T1000 (cell line): Measurements from ENCODE around the gene OR10G7.
"Not testable (repeated sequence)": the region's sequence is repeated elsewhere in the genome, so short reads cannot be mapped to it uniquely, and the experiment has no call there.

Source experiments
- DNase-seq: peaks from one replicate; lab custom pipeline; 2025; ENCODE audit warnings: mixed read lengths; lab: John Stamatoyannopoulos, UW

The OR10G7 gene

DNA sequence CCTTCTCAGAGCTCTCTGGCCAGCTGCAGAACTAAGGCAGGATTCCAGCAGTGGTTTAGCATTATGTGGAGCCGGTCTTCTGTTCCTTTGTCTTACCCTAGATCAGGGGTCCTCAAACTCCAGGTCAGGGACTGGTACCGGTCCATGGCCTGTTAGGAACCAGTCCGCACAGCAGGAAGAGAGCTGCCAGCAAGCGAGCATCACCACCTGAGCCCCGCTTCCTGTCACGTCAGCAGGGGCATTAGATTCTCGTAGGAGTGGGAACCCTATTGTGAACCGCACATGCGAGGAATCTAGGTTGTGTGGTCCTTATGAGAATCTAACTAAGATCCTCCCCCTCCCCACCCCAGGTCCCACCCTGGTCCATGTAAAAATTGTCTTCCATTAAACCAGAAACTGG is 1.6 kb downstream of the OR10G7 start:
- DNase-seq: no peak

- DNase-seq: no peak
Measured at GRCh38 chr11:124036666-124037065, 4.5 kb downstream of the OR10G7 start.

GRCh38 chr11:124026498-124026897 is 14.6 kb downstream of the OR10G7 start, which contains the start of gene OR10G8:
OR10G8 (plus strand) TSS chr11:124026798; CDS start chr11:124029623, 2,825 bp downstream.
- no peak for DNase-seq

DNA sequence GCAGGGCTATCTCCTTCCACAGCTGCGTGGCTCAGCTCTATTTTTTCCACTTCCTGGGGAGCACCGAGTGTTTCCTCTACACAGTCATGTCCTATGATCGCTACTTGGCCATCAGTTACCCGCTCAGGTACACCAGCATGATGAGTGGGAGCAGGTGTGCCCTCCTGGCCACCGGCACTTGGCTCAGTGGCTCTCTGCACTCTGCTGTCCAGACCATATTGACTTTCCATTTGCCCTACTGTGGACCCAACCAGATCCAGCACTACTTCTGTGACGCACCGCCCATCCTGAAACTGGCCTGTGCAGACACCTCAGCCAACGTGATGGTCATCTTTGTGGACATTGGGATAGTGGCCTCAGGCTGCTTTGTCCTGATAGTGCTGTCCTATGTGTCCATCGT is 25.3 kb downstream of the OR10G7 start:
- DNase-seq: not testable (repeated sequence)

- DNase-seq: no peak
Measured at GRCh38 chr11:124012697-124013096, 28.4 kb downstream of the OR10G7 start, which contains the start of gene OR10G4. OR10G4 (plus strand) TSS chr11:124012997; CDS start chr11:124015575, 2,578 bp downstream.

- DNase-seq: no peak
Measured at GRCh38 chr11:123995119-123995518, 46.0 kb downstream of the OR10G7 start, which contains the start of gene OR10G6. OR10G6 (minus strand) TSS chr11:123995161; CDS start chr11:123995161, 0 bp downstream.
